ENCODE results near the gene ACTR5.

Gene ACTR5

DNA sequence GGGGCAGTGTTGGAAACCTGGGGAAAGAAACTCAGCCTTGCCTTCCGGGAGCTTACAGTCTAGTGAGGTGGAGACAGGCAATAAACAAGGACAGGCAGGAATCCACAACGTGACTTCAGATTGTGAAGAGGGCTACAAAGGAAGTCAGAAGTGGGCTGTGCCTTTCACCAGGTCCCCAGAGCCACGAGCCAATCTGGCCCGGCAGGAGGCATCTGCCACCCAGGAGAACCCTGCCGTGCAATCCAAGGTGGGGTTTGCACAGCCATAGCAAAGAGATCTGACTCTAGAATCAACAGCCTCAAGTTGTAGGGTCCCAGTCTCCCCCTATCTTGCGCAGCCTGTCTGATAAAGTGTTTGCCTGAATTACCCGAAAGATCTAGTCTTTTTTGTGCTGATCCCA is 18.5 kb upstream of the ACTR5 start:
- no peak for DNase-seq

DNA sequence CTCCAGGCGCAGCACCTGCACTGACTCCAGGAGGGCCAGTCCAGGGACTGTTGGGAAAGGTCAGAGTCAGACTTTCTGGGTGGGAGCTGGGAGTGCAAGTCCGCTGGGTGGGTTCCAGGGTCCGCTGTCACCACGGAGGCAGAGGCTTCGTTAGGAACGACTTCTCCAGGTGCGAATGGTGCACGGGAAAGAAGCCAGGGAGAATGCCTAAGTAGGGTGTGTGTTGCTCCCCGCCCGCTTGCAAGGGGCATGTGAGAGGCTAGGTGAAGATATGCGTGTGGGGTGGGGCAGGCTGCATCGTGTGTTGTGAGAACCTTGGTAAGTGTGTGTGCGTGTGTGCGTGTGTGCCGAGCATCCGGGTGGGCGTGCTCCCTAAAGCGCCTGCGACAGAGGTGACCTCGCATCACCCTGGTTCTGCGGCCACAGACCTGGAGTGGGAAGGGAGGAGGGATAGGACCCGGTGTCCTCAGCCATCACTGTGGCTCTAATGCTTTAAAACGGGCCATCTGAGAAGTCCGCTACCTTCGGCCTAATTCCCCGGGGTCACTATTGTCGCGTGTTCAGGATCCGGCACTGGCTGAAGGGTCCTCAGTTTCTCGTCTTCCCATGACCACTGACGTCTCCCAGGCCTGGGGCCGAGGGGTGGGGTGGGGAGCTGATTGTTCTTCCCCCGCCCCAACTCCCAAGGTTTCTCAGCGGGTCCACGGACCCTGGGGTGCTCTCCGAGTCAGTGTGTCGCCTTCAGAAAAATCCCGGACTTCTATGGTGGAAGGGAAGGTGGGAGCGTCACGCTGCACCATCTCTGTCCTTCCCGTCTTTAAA is 17.9 kb upstream of the ACTR5 start:
- no peak for DNase-seq

DNA sequence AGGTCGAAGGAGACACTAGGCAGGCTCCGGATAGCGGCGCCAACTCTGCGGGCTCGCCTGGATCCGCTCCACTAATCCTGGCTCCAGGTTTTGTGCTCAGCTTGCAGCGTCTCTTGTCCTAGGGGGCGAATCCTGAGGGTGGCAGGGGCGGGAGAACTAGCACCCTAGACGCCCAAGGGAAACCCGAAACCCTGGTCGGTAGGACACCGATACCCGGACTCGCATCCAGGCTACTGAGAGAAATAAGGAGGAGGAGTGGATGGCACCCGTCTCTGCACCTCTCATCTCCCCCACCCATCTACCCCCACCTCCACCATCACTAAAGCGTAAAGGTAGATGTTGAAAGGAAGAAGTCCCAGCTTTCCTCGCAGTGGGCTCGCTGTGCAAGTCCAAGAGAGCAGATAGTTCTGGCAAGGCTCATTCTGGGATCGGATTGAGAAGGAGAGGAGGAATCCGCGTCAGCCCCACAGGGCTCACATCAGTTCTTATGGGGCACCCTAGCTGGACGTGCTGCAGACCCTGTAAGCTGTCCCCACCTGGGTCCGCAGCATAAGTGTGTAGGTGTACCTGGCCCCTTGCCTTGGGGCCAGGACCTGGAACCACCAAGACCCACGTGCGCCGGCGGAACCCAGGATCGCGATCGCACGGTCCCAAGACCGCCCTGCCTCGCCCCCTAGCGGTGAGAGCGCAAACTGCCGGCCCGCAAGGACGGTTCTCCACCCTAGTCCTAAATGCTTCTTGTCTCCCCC is 17.1 kb upstream of the ACTR5 start:
- DNase-seq: peak; percentile 89

DNA sequence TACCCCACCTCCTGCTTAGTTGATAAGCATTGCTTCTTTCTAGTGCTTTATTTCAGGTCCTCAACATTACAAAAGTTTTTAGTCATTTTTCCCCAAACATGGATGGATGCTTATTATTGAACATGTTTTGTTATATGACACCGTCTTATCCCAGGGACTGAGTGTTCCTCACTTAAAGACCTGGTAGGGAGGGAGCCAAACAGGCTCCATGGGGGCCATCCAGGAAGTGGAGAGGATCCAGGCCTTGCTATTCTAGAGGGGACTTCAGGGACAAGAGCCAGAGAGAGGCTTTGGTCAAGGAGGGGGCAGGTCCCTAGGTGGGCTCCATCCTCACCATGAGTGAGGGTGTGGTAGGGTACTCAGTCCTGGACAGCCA is 16.5 kb upstream of the ACTR5 start:
- DNase-seq: no peak

DNA sequence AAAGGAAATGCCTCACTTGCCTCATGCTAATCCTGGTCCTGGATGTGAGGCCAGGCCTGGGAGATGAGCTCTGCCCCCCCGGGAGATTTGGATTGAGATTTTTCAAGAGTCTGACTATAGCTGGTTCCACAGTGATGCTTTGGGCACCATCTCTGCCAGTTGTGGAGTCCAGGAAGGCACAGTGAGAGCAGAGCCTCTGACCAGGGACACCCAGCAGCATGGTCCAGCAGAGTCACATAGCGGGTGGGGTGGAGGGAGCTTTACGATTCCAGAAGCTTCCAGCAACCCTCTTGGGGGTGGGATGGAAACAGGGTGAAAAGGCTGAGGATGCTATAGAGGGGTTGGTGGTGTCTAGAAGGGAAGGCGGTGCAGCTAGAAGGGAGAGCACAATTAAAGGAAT is 15.3 kb upstream of the ACTR5 start:
- no peak for DNase-seq

DNA sequence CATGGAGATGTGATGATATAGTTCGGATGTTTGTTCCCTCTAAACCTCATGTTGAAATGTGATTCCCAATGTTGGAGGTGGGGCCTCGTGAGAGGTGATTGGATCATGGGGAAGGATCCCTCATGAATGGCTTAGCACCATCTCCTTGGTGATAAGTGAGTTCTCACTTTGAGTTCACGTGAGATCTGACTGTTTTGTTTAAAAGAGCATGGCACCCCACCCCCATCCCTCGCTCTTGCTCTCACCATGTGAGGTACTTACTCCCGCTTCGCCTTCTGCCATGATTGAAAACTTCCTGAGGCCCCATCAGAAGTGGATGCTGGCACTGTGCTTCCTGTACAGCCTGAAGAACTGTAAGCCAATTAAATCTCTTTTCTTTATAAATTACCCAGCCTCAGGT is 13.1 kb upstream of the ACTR5 start:
- DNase-seq: no peak

DNA sequence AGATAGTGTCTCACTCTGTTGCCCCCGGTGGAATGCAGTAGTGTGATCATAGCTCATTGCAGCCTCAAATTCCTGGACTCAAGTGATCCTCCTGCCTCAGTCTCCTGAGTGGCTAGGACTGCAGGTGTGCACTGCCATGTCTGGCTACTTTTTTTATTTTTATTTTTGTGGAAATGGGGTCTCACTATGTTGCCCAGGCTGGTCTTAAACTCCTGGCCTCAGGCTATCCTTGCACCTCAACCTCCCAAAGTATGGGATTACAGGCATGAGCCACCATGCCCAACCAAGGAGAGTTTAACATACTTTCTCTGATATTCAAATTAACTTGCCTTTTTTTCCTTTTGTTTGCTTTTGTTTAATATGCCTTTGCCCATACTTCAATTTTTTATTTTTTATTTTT is 10.4 kb upstream of the ACTR5 start:
- DNase-seq: no peak

DNA sequence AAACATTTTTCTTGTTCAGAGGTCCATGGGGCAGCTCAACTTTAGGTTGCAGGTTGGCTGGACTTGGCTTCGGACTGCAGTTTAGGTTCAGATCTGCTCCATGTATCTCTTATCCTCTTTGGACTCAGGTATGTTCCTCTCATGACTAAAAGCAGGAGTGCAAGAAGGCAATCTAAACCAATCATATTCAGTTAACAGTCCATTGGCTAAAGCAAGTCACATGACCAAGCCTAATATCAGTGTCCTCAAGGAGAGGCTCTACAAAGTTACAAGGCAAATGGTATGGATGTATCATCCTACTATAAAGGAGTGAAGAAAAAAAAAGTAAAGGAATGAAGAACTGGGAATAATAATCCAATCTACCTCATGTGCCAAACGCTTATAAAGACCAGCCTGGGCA is 2.5 kb upstream of the ACTR5 start:
- no peak for DNase-seq

DNA sequence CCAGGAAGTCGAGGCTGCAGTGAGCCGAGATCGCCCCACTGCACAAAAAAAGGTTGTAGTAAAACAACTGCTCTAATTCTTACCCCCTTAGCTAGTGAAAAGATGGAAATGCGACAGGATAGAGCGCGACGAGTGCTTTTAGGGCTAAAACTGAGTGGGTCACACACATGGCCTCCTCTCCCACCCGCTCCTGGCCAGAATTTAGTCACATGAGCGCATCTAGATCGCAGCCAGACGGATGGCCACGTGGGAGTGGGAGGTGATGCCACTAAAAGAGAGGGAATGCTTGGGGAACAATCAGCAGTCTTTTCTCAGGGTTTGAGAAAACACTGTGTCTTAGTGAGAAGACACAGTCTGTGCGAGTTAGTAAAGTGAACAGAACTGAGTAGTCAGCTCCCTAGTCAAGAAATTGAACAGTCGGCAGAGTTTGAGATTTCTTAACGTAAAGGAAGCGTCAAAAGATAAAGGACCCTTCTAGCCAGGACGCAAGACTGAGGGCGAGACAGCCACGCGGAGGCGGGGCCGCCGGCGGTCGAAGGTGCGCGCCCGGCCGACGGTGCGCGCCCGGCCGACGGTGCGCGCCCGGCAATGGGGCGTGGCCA is 664 bp upstream of the ACTR5 start:
- no peak for DNase-seq

DNA sequence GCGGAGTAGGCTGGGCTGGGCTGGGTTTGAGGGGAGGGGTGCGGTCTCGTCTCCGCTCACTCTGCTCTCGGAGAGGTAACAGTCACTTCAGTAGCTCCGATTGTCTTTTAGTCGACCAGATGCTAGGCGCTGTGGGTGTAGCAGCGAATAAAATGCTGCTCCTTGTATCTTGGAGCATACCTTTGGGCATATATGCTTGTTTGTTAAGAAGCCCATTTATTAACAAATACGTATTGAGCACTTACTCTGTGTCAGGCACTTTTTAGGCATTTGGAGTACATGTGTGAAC is 545 bp downstream of the ACTR5 start:
- no peak for DNase-seq

DNA sequence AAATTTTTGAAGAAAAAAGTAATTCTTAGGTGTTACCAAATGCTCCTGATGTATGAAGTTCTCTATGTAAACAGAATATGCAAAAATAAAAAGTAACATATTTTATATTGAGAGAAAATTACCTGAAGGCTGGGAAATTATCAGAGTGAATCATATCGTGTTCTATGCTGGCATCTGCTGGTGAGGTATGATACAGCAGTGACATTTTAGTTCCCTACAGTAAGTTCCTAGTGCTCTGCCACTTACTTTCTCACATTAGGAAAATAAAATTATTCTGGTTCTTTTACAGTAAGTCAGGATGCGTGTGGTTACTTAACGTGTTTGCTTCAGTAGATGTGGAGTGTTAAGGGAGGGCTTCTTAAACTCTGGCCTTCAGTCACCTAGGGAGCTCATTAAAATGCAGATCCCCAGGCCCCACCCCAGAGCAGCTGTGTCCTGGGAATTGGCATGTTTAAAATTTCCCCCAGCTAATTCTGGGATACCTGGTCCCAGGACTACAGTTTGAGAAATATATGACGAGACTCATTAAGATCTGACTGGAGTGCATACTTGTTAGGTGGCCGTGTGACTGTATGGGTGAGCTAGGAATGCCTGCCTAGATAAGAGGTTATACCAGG is 3.2 kb downstream of the ACTR5 start:
- DNase-seq: peak; percentile 72

DNA sequence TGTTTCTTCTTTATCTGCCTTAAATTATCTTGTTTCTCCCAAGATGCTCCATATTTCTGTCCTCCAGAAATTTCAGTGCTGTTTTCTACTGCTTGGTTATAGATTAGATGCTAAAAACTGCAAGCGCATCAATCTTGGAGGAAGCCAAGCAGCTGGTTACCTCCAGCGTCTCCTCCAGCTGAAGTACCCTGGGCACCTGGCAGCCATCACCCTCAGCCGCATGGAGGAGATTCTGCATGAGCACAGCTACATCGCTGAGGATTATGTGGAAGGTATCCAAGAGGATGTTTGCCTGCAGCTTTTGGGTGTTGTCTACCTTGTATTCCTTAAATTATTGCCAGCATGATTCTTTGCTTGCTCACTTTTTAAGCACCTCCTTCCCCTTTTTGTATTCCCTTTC is 3.8 kb downstream of the ACTR5 start:
- DNase-seq: no peak

DNA sequence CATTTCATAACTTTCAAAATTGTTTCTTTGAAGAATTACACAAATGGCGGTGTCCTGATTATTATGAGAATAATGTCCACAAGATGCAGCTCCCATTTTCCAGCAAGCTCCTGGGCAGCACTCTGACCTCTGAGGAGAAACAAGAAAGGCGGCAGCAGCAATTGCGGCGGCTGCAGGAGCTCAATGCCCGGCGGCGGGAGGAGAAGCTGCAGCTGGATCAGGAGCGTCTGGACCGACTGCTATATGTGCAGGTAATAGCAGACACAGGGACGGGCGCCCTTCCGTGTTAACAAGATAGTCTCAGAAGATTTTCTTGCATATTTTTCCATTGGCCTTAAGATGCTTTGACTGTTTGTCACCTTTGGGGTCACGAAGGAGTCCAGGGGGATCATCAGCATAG is 6.7 kb downstream of the ACTR5 start:
- no peak for DNase-seq

DNA sequence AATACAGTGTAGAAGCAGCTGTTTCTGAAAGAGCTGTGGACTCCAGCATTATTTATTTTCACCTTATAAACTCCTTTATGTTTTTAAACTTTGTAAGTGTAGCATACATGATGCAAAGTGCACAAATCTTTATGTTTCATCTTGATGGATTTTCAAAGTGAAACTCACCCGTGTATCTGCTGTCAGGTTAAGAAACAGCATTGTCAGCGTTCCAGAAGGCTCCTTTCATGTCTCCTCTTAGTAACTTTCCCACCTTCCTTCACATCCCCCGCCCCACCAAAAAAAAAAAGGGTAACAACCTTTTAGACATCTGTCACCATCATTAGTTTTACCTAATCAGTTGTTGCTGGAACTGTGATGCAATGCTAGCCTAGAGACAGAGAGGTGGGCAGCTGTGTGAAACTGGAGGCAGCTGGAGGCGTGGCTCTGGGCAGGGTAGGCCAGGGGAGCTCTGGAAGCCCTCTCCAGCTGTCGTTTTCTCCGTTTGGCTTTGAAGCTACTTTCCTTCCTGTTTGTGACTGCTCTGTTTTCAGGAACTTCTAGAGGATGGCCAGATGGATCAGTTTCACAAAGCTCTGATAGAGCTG is 7.2 kb downstream of the ACTR5 start:
- no peak for DNase-seq

DNA sequence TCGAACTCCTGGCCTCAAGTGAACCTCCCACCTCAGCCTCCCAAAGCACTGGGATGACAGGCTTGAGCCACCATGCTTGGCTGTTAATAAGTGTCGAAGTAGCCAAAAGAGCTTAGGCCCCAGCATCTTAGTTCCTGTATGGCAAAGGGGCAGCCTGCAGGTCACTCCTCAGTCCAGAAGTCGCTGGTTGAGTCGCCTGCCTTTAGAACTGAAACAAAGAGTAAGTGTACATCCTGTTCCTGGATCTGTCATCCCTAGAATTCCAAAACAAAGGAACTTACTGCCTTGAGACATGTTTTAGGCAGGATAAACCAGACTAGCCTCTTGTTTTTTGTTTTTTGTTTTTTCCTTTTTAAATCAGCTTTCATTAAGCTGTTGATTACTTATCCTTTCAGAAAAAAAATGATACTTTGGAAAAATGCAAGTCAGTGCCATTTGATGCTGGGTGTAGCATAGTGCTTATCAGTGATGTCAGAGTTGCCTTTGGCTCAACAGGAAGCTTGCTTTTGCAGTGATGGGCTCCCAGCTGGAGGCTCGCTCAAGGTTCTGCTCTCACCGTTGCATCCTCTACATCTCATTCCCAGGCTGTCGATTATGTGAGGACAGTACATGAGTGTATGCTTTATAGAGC is 9.0 kb downstream of the ACTR5 start:
- DNase-seq: no peak

DNA sequence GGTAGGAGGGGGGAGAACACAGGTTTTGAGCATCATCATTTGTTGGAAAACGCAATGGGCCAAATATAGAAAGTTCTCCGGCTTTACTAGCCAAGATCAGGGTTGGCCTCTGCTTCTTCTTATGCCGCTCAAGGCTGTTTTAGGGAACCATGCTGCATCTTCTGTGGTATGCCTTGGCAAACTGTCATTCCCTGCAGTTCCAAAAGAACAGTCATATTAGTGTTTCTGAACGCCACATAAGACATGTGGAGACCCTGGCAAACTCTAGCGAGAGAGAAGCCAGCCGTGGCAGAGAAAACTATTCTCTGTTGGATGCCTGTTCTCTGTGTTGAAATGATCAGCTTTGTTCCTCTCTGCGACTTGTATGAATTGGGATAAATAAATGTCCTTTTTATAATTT is 10.8 kb downstream of the ACTR5 start:
- no peak for DNase-seq

DNA sequence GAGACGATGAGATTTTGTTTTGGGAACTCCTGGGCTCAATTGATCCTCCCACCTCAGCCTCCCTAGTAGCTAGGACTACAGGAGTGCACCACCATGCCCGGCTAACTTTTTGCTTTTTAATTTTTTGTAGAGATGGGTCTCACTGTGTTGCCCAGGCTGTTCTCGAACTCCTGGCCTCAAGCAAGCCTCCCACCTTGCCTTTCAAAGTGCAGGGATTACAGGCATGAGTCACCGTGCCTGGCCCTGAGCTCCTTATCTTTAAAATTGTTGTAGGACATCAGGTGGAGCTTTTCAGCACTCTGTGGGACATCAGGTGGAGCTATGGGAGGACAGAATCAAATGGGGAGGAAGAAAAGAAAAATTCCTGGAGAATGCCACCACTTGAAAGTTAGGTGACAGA is 12.7 kb downstream of the ACTR5 start:
- DNase-seq: no peak

DNA sequence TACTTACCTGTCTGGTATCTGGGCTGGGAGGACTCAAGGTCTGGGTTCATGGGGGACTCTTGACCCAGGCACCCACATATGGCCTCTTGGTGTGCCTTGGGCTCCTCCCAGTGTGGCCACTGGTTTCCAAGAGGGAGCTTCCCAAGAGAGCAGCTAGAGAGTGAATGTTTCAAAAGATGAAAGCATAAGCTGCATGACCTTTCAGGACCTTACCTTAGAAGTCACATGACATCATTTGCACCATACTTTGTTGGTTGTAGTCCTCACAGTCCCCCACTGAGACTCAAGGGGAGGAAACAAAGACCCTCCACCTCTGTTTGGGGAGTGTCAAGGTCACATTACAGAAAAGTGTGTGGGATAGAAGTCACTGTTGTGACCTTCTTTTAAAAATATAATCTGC is 13.9 kb downstream of the ACTR5 start:
- no peak for DNase-seq

DNA sequence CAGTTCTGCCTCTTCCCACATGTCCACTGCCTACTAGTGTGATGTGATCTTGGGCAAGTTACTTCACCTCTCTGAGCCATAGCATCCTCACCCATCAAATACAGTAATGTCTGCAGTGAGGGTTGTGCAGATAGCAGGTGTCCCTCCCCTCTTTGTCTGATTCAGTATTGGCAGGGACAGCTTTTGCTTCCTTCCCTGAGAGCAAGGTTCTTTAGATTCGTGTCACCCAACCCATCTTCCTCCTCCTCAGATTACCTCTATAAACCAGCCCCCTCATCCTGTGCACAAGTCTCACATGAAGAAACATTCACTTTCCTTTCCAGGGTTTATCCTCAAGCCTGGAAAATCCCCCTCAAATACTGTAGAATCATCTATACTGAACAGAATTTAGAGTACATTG is 15.4 kb downstream of the ACTR5 start:
- DNase-seq: no peak

DNA sequence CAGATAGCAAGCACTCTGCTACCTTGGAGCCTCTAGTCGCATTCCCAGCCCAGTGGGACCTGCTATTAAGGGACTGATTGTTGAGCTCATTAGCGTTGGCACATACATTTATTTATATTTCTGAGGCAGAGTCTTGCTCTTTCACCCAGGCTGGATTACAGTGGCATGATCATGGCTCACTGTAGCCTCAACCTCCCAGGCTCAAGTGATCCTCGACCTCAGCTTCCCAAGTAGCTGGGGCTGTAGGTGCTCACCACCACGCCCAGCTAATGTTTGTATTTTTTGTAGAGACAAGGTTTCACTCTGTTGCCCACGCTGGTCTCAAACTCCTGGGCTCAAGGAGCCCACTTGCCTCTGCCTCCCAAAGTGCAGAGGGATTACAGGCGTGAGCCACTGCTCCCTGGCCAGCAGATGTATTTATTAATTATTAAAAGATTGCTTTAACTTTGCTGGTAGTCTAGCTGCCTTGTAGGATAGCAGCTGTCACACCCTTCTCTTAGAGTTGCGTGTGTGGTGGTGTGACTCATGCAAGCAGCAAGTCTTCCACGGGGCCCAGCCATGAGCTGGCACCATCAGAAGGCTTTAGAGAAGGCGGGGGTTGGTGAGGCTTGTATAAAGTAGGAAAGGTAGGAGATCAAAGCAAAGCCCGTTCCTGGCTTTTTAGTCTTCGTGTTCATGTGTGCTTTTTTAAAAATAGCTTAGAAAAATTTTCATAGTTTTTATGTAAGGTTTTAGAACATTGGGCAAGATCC is 16.5 kb downstream of the ACTR5 start:
- DNase-seq: peak; percentile 26

DNA sequence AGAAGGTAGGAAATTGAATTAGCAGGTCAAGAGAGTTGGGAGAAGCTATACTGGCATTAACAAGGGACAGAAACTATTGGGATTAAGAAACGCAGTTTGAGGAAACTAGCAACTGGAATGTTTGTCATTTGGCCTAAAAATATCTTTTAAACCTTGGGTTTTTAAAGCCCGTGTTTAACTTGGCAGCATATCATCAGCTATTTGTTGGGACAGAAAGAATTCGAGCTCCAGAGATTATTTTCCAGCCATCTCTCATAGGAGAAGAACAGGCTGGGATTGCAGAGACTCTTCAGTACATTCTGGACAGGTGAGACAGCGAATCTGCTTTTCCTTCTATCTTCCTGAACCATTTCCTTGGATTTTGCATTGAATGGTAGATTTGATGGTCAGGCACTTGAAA is 17.8 kb downstream of the ACTR5 start:
- DNase-seq: no peak

All from eye (tissue), 1 donor.